Activated CD8-positive, alpha-beta memory T cell treated with anti-CD3 and anti-CD28 coated beads for 36 hours (primary cell): ENCODE results near the gene ACOT7. TPM values are rescaled to one million over a fixed set of nuclear protein-coding genes. Genes with fewer than 3 reads are reported as not detected.

Experiments used
- CTCF ChIA-PET: fragments of 350-600 bp; sonication (Branson Sonifier 250); formaldehyde crosslinking; loops from one replicate; lab custom pipeline; 2021; ENCODE audit warnings: antibody characterized with exemption; lab: Charles Lee
- POLR2A ChIA-PET: fragments of 350-600 bp; sonication (Branson Sonifier 250); formaldehyde crosslinking; loops from one replicate; lab custom pipeline; 2021; ENCODE audit warnings: antibody characterized with exemption; lab: Charles Lee
- total RNA-seq, 2 experiments: library from RNA; stranded (reverse); gene quantifications; one replicate each; pipeline ENCODE4 v1.2.3, GENCODE V29; 2021

Gene ACOT7
- total RNA-seq, 2 experiments from 2014 or later, result 97.9 to 104 TPM

GRCh38 chr1:6342056-6342455, 51.5 kb downstream of the ACOT7 start:
- CTCF ChIA-PET, result interaction anchor here (1.0 to 1.6 kb wide), 2 partner anchors 95 to 212 kb away, joined by 3 to 6 read pairs; partner anchors contain the start of gene NOL9
- POLR2A ChIA-PET, result no interaction called here

DNA sequence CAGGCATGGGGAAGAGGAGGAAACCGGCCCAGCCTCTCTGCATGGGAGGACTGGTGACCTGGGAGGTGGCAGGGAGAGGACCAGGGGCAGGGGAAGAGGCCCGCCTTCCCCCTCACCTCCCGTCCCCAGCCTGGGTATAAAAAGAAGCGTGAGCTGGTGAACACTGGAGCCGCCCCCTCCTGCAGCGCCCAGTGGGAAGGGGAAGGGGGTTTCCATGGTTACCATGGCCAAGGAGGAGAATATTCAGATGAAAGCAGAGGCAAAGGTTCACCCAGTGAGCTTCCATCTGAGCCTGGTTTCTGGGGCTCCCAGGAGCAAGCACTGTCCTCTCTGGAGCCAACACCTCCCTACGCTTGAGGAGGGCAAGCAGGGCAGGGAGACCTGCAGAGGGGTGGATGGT, 54.9 kb downstream of the ACOT7 start:
- CTCF ChIA-PET, result interaction anchor here (0.6 to 1.7 kb wide), 3 partner anchors 66 to 152 kb away, joined by 3 read pairs; no protein-coding TSS in a partner anchor
- POLR2A ChIA-PET, result no interaction called here

DNA sequence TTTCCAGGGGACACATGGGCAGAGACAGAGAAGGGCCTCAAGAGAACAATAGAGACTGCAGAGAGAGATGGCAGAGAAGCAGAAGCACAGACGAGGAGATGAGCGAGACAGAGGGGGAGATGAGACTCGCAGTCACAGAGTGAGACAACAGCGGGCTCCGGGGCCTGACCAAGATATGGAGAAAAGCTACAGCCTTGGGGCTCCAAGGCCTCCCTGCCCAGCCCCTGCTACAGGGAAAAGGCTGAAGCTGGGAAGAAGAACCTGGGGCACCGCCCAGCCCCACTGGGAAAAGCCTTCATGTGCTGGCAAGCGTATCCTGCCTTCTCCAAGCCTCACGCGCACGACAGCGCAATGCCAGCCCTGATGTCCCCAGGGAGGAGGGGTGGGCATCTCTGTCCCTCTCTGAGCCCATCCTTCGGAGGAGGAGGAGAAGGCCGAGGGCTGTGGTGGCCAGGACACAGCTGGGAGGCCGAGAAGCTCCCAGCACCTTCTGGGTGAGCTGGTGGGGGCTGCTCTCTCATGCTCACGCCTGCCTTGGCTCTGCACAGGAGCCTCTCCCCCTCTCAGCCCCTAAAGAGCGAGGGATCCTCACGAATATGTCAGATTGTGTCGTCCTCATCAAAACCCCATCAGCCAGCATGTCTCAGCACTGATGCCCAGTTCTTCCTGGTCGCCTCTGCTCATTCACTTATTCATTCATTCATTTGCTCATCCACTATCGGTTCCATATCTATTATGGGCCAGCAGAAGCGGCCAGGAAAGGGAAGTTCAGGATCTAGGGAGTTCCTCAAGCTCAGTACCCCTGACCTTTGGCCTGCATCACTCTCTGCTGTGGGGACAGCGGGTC, 56.6 kb downstream of the ACOT7 start:
- ChIA-PET CTCF (interaction anchor here (0.6 to 1.3 kb wide), 2 partner anchors 90 to 198 kb away, joined by 3 to 4 read pairs; no protein-coding TSS in a partner anchor), POLR2A (no interaction called here)

DNA sequence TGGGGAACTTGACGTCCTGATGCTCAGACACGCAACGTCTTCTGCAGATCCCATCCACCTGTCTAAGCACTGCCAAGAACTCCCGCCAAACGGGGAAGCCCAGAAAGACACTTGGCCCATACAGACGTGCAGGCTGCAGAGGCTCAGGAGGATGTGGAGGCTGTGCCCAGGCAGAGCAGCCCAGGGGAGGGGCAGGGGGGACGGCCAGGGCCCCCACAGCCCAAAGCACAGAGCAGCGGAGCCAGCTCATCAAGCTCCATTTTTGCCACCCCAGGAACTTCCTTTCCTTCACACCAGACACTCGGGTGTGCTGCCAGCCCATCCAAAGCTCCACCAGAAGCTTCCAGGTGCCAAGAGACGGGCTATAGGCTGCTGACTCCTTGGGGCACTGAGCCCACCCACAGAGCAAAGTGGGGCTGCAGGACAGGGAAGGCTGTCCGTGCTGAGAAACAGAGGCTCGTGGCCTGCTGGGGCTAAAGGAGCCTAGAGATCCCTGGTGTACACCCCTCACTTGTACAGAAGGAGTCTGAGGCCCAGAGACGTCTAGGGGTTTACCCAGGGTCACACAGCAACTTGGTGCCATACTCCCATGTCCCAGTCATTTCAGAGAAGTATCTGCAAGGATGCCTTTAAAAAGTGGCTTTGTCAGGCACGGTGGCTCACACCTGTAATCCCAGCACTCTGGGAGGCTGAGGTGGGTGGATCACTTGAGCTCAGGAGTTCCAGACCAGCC, 59.1 kb downstream of the ACOT7 start:
- CTCF ChIA-PET, result no interaction called here
- POLR2A ChIA-PET, result no interaction called here

DNA sequence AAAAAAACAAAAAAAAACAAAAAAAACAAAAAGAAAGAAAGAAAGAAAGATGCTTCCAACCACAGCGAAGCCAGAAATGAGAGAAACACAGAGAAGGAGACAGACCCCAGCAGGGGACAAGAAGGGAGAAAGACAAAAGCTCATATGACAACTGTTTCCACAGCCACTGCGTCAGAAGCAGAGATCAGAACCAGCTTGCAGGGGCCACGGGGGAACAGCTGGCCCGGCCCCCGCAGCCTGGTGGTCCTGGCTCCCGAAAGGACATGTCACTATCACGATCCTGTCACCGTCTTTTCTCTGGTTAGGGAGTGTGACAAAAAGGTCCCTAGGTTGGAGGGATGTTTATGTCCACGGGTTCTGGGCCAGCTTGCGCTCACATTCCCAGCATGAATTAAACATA, 60.7 kb downstream of the ACOT7 start:
- POLR2A ChIA-PET, result no interaction called here

GRCh38 chr1:6331543-6332273, 61.9 kb downstream of the ACOT7 start:
- POLR2A ChIA-PET, result no interaction called here
- CTCF ChIA-PET, result no interaction called here

More for the DNA sequence above, 60.7 kb downstream of the ACOT7 start:
- CTCF ChIA-PET, result no interaction called here

GRCh38 chr1:6330410-6330911, 63.1 kb downstream of the ACOT7 start:
- ChIA-PET CTCF (no interaction called here), POLR2A (no interaction called here)

- CTCF ChIA-PET, result no interaction called here
- POLR2A ChIA-PET, result no interaction called here
Measured at GRCh38 chr1:6329851-6330250, 63.7 kb downstream of the ACOT7 start.

DNA sequence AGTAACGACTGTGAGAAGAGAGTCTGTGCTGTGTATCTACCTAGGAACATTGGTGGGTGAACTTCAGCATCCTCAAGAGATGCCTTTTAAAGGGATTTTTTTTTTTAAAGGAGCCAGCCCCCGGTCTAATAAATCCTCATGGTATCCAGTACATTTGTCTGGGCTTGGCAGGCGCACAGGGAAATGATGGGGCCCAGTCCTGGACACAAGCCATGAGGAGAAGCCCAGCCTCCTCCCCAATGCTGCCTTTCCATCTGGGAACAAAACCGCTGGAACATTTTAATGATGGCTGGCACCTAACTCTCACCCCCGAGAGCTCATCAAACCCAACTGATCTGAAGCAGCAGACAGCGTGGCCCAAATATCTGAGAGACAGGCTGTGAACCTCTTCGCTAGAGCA, 64.2 kb downstream of the ACOT7 start:
- ChIA-PET POLR2A (no interaction called here), CTCF (no interaction called here)

- POLR2A ChIA-PET, result no interaction called here
- CTCF ChIA-PET, result no interaction called here
Measured at GRCh38 chr1:6328696-6329095, 64.9 kb downstream of the ACOT7 start.

DNA sequence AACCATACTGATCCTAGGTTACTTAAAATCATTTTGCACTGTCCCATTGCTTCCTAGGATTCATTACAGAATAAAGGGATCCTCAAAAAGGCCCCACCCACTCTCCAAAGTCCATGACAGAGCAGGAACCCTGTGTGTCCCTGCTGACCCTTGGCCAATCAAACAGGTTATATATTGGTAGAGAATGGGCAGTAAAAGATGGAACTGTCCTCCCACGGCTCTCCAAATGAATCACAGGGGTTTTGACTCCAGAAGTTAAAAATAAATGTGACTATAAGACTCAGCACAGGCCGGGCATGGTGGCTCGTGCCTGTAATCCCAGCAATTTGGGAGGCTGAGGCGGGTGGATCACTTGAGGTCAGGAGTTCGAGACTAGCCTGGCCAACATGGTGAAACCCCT, 65.5 kb downstream of the ACOT7 start:
- ChIA-PET POLR2A (no interaction called here), CTCF (no interaction called here)

DNA sequence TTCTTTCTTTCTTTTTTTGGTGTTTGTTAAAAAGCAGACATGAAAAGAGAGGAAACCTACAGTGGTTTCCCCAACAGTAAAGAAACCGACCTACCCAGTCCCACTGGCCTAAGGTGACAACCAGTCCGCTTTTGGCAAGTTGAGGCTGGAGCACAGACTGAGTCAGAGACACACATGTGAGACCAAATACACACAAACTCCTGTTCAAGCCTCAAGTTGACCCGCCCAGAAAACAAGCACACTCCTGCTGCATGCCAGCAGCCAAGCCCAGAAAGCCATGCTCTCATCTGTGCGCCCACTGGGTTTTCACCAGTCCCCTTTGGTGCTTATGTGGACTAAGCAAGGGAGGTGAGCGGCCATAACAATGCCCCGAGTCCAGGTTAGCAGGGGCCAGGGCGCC, 68.1 kb downstream of the ACOT7 start:
- ChIA-PET CTCF (no interaction called here), POLR2A (no interaction called here)

DNA sequence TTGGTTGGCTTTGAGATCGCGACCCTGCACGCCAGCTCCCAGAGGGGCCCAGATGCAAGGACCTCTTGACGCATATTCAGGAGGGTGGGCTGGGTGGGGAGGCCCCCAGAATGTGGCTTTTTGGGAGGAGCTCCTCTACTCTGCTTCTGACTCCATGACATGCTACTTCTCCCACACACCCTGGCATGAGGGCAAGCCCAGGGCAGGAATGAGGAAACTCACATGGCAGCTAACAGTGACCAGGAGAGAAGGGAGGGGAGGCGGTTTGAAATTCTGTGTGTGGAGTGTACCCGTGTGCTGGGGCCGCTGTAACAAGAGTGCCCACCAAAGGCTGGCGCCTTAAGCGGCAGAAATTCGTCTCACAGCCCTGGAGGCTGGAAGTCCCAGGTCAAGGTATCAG, 71.4 kb downstream of the ACOT7 start:
- POLR2A ChIA-PET, result interaction anchor here (0.5 kb wide), 1 partner anchor 87 kb away, joined by 7 read pairs; no protein-coding TSS in a partner anchor
- CTCF ChIA-PET, result no interaction called here

- CTCF ChIA-PET, result no interaction called here
- POLR2A ChIA-PET, result no interaction called here
Measured at GRCh38 chr1:6321205-6321604, 72.4 kb downstream of the ACOT7 start.

GRCh38 chr1:6317098-6317760, 76.3 kb downstream of the ACOT7 start:
- ChIA-PET POLR2A (no interaction called here), CTCF (interaction anchor here (1.0 kb wide), 1 partner anchor 71 kb away, joined by 3 read pairs; no protein-coding TSS in a partner anchor)

GRCh38 chr1:6316240-6317097, 77.1 kb downstream of the ACOT7 start:
- CTCF ChIA-PET, result interaction anchor here (1.0 kb wide), 1 partner anchor 70 kb away, joined by 3 read pairs; no protein-coding TSS in a partner anchor
- POLR2A ChIA-PET, result no interaction called here

GRCh38 chr1:6314503-6314902, 79.1 kb downstream of the ACOT7 start:
- CTCF ChIA-PET, result no interaction called here
- POLR2A ChIA-PET, result no interaction called here
